ENCODE results near the gene CDX1. TPM values are rescaled to one million over a fixed set of nuclear protein-coding genes. Genes with fewer than 3 reads are reported as not detected.

CDX1 gene
- total RNA-seq, 1 donor from 2014 or later, result 1.0 TPM

GRCh38 chr5:150137997-150138396, 28.6 kb upstream of the CDX1 start:
- peak overlapping the region; percentile 60 for H3K4me3 Mint-ChIP-seq (ENCODE audit: unreplicated experiment)
- peak overlapping the region; percentile 90 for H3K27ac Mint-ChIP-seq (ENCODE audit: unreplicated experiment)
- H3K9me3 Mint-ChIP-seq (ENCODE audit: unreplicated experiment), result no peaks in the 10 kb centered on the region
- TF ChIP-seq, protein P1, sequence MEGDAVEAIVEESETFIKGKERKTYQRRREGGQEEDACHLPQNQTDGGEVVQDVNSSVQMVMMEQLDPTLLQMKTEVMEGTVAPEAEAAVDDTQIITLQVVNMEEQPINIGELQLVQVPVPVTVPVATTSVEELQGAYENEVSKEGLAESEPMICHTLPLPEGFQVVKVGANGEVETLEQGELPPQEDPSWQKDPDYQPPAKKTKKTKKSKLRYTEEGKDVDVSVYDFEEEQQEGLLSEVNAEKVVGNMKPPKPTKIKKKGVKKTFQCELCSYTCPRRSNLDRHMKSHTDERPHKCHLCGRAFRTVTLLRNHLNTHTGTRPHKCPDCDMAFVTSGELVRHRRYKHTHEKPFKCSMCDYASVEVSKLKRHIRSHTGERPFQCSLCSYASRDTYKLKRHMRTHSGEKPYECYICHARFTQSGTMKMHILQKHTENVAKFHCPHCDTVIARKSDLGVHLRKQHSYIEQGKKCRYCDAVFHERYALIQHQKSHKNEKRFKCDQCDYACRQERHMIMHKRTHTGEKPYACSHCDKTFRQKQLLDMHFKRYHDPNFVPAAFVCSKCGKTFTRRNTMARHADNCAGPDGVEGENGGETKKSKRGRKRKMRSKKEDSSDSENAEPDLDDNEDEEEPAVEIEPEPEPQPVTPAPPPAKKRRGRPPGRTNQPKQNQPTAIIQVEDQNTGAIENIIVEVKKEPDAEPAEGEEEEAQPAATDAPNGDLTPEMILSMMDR (IDR thresholded peaks at IDR 0.05), result no peak
- DNase-seq (ENCODE audit: extremely low spot score, unreplicated experiment), result no peak
- no peaks in the 10 kb centered on the region for H3K27me3 Mint-ChIP-seq (ENCODE audit: unreplicated experiment)
- peaks cover 37% of the 10 kb centered on the region for H3K36me3 Mint-ChIP-seq (ENCODE audit: unreplicated experiment)
- H3K4me1 Mint-ChIP-seq (ENCODE audit: unreplicated experiment), result peaks cover 98% of the 10 kb centered on the region

GRCh38 chr5:150138551-150139265, 27.9 kb upstream of the CDX1 start:
- TF ChIP-seq, protein P1 (IDR thresholded peaks at IDR 0.05), result no peak
- H3K4me3 Mint-ChIP-seq (ENCODE audit: unreplicated experiment), result peak overlapping the region; percentile 60
- peaks cover 30% of the 10 kb centered on the region for H3K36me3 Mint-ChIP-seq (ENCODE audit: unreplicated experiment)
- H3K9me3 Mint-ChIP-seq (ENCODE audit: unreplicated experiment), result no peaks in the 10 kb centered on the region
- H3K27me3 Mint-ChIP-seq (ENCODE audit: unreplicated experiment), result no peaks in the 10 kb centered on the region
- peak overlapping the region; percentile 90 for H3K27ac Mint-ChIP-seq (ENCODE audit: unreplicated experiment)
- peaks cover 99% of the 10 kb centered on the region for H3K4me1 Mint-ChIP-seq (ENCODE audit: unreplicated experiment)
- peak; percentile 95 for DNase-seq (ENCODE audit: extremely low spot score, unreplicated experiment)

GRCh38 chr5:150139334-150139733, 27.2 kb upstream of the CDX1 start:
- TF ChIP-seq, protein P1 (IDR thresholded peaks at IDR 0.05), result no peak
- Mint-ChIP-seq H3K27me3 (ENCODE audit: unreplicated experiment) (no peaks in the 10 kb centered on the region), H3K9me3 (ENCODE audit: unreplicated experiment) (no peaks in the 10 kb centered on the region), H3K4me1 (ENCODE audit: unreplicated experiment) (peaks cover 99% of the 10 kb centered on the region), H3K4me3 (ENCODE audit: unreplicated experiment) (peak overlapping the region; percentile 60), H3K36me3 (ENCODE audit: unreplicated experiment) (peaks cover 26% of the 10 kb centered on the region), H3K27ac (ENCODE audit: unreplicated experiment) (peak overlapping the region; percentile 90)
- no peak for DNase-seq (ENCODE audit: extremely low spot score, unreplicated experiment)

DNA sequence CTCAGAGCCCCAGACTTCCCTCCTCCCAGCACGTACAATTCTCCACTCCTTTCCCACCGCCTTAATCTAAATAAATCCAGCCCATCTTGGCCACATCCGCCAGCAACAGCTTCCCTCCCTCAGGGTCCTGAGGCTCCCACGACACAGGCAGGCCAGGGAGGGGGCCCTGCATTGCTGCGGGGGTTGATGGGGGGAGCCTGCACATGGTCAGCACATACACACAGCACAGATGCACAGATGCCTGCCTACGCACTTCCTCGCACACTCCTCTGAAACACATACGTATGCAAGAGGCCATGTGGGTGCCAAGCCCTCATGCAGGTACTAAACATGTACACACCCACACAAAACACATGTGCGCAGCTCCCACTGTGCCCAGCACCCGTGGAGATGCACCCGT, 25.7 kb upstream of the CDX1 start:
- no peaks in the 10 kb centered on the region for H3K9me3 Mint-ChIP-seq (ENCODE audit: unreplicated experiment)
- peak overlapping the region; percentile 54 for H3K4me3 Mint-ChIP-seq (ENCODE audit: unreplicated experiment)
- TF ChIP-seq, protein P1 (IDR thresholded peaks at IDR 0.05), result no peak
- no peaks in the 10 kb centered on the region for H3K27me3 Mint-ChIP-seq (ENCODE audit: unreplicated experiment)
- H3K4me1 Mint-ChIP-seq (ENCODE audit: unreplicated experiment), result peaks cover 99% of the 10 kb centered on the region
- DNase-seq (ENCODE audit: extremely low spot score, unreplicated experiment), result no peak
- H3K27ac Mint-ChIP-seq (ENCODE audit: unreplicated experiment), result peak overlapping the region; percentile 90
- H3K36me3 Mint-ChIP-seq (ENCODE audit: unreplicated experiment), result peaks cover 12% of the 10 kb centered on the region

DNA sequence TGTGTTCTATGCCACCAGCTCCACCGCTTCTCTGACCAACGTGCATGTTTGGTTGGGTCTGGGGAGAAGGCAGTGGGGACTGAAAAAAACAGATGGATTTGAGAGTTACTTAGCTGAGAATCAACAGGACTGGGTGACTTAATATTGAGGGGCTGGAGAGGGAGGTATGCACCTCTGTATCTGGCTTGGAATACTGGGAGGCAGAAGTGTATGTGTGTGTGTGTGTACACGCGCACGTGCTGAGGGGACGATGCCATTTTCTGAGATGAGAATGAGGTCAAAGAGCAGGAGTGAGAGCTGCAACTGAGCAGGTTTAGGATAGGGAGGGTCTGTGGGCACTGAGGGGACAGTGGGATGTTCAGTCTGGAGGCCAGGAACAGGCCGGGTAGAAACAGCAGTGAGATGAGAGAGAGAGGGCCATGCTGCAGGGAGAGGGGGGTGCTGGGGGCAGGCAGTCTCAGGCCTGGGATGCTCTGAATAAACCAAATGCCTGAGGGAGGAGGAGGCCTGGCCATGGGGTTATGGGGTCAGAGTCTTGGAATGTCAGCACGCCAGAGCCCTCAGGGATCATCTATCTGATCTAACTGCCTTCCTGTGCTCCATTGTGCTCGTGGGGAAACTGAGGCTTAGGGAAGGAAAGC, 24.9 kb upstream of the CDX1 start:
- H3K4me3 Mint-ChIP-seq (ENCODE audit: unreplicated experiment), result peak overlapping the region; percentile 24
- H3K27ac Mint-ChIP-seq (ENCODE audit: unreplicated experiment), result peak overlapping the region; percentile 90

More for the DNA sequence above, 24.9 kb upstream of the CDX1 start:
- H3K4me1 Mint-ChIP-seq (ENCODE audit: unreplicated experiment), result peaks cover 99% of the 10 kb centered on the region
- DNase-seq (ENCODE audit: extremely low spot score, unreplicated experiment), result no peak
- H3K27me3 Mint-ChIP-seq (ENCODE audit: unreplicated experiment), result no peaks in the 10 kb centered on the region
- TF ChIP-seq, protein P1 (IDR thresholded peaks at IDR 0.05), result no peak
- H3K9me3 Mint-ChIP-seq (ENCODE audit: unreplicated experiment), result no peaks in the 10 kb centered on the region
- peaks cover 16% of the 10 kb centered on the region for H3K36me3 Mint-ChIP-seq (ENCODE audit: unreplicated experiment)

All from osteocyte (in vitro differentiated cells).